Fibroblast of upper back skin (primary cell): ENCODE results near the gene CFAP299.
"Not testable (repeated sequence)": the region's sequence is repeated elsewhere in the genome, so short reads cannot be mapped to it uniquely, and the experiment has no call there.

ENCODE experiments used
- DNase-seq: peaks from one replicate; pipeline ENCODE4 v3.0.0-alpha.2; 2013

Gene CFAP299

DNA sequence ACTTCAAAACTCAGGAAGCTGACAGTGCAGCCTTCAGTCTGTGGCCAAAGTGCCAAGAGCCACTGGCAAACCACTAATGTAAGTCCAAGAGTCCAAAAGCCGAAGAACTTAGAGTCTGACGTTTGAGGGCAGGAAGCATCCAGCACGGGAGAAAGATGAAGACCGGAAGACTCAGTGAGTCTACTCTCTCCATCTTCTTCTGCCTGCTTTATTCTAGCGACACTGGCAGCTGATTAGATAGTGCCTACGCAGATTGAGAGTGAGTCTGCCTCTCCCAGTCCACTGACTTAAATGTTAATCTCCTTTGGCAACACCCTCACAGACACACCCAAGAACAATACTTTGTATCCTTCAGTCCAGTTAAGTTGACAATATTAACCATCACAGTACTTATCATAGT, 414.0 kb downstream of the CFAP299 start:
- not testable (repeated sequence) for DNase-seq

DNA sequence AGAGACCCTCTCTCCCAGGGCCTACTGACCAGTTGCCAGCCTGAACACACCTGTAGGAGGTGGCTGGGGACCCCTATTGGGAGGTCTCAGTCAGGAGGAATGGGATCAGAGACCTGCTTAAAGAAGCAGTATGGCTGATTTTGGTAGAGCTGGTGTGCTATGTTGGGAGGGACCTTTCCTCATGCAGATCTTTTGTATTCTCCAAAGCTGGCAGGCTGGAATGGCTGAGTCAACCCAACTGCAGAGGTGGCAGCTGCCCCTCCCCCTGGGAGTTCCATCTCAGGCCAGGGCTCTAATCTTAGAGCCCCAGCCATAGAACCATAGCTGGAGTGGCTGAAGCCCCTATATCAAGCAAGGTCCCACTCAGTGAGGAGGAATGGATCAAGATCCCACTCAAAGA, 415.7 kb downstream of the CFAP299 start:
- DNase-seq, result no peak

DNA sequence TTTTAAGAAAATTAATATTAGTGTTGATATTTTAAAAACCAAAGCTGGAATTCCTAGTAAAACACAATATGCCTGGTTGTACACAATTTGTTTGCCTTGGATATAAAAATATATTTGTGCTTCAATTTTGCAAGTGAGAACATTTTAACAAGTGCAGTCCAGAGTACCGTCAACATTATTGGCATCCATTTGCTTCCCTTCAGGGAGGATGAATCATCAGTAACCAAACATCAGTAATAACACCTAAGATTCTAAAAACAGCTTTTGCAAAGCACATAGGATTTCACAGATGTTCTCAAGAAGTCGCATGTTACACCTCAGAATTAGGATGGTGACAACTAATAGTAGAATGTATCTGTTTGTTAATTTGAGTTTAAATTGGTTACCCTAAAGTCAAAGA, 432.4 kb downstream of the CFAP299 start:
- peak; percentile 11 for DNase-seq

DNA sequence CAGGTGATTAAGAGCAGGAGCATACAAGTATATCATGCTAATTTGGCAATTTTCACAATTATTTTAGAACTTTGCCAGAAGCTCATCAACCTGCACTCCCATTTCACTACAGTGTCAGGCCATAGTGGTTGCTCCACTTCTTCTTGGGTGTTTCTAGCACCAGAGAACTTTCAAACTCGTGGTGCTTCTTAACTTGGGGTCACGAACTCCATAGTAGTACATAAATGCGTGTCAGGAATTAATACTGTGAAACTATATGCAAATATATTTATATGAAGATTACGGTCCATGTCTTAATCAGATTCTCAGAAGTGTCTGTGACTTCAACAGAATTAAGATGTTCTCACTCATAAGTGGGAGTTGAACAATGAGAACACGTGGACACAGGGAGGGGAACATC, 440.6 kb downstream of the CFAP299 start:
- no peak for DNase-seq

DNA sequence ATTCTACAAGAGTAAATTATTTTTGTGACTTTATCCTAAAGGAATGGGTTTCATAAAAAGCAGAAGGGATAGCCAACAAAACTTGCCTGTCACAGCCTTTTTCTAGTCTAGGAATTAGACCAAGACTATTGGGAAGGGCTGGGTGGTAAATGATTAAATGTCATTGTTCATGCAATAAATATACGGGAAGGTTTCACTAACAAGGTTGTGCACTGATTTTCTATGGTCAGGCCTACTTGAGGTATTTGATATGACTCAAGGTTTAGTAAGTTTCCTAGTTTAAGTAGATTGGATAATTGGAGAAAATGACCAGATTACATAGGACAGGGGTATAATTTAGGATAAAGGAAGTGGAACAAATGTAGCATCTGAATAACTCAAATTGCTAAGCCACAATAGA, 445.9 kb downstream of the CFAP299 start:
- peak; percentile 2 for DNase-seq

DNA sequence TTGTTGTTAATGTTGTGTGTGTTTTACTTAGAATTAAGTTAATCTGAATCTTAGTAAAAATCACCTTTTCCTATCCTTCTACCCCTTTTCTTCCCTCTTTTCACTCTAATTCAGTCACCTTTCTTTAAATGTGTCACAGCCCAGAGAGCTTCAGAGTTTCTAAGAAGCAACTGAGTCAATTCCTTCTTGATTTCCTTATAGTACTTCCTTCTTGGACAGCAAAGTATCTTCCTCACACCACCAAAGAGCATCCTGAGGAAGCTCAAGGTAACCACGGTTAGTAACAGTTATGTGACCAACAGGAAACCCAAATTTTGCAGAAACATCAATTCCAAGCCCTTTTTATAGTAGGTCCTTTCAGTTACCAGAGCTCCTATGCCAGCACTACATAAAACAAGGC, 451.8 kb downstream of the CFAP299 start:
- no peak for DNase-seq

DNA sequence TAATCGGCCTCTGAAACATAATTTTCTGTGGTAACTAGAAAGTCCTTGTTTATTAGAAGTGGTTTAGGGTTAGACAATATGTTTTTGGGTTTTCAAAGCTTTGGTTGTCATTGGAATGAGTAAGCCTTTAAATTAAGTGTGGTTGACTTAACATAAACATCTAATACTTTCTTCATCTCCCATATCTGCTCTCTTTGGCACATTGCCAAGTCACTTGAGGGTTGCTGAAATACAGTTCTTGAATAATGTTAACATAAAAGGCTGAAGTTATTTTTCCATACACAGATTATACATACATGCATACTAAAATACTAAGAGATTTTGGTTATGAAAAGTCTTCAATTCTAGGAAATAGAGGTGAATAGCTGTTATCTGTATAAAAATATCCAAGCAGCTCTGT, 453.3 kb downstream of the CFAP299 start:
- peak; percentile 19 for DNase-seq

DNA sequence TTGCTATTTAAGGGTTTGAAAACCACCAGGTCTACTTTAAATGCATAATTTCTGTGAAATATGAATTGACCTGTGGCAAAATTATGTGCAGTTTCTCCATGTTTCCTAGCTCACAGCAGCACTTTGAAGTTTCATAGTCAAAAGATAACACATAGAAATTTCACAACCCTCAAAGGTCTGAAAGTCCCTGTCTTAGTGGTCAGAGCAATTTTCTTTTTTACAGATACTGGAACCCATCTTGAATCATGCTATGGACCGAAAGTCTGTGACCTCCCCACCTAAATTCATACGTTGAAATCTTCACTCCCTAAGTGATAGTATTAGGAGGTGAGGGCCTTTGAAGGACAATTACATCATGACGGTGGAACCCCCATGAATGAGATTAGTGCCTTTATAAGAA, 454.6 kb downstream of the CFAP299 start:
- DNase-seq, result no peak

DNA sequence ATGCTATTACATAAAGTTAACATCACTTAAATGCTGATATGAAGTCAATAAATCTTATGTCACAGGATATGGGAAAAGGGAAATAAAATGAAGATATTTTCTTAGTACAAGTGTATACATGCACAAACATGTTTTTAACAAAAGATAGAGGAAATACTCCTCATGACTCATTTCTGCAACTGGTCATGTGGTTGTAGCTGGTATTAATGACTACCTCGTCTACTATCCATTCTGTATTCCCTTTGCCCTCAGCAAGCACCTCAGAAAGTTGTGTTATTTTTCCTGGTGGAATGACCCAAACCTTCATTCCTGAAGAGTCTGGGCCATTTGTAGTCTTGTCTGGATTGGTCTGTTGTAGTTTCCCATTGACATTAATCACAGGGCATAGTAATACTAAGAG, 458.1 kb downstream of the CFAP299 start:
- DNase-seq, result not testable (repeated sequence)

DNA sequence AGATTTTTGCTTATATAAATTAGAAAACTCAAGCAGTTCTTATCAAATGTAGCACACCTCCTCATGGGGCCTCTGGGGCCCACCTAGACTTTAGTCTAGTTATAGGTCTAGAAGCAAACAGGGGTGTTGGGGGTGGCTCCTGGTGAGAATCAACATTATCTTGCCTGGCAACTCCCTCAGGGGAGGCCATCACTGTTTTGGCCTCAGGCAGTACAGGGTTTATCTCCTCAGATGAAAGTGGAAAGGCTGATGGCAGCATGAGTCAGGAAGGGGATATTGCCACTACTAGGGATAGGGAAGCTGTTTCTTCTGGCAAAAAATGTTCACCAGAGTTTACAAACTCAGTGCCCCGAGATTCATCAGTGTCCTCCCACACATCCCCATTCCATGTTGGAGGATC, 462.6 kb downstream of the CFAP299 start:
- no peak for DNase-seq

DNA sequence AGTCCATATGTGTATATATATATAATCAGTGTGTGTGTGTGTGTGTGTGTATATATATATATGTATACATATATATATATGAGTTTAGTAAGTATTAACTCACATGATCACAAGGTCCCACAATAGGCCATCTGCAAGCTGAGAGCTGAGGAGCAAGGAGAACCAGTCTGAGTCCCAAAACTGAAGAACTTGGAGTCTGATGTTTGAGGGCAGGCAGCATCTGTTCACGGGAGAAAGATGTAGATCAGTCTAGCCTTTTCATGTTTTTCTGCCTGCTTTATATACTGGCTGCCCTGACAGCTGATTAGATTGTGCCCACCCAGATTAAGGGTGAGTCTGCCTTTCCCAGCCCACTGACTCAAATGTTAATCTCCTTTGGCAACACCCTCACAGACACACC, 465.2 kb downstream of the CFAP299 start:
- not testable (repeated sequence) for DNase-seq

DNA sequence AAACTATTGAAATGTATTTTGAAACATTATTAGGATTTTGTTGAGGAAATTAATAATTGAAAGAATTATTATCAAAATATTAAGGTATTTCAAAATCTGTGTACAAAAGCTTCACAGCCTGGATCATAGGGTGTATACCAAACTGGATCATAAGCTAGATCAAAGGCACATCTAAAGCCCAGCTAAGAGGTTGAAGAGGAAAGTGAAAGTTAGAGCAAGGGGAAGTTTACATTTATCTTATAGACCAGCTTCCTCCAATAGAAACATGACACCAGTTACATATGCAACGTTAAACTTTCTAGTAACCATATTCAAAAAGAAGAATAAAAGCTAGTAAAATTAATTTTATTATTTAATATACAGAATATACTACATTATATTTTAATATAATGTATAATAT, 467.8 kb downstream of the CFAP299 start:
- DNase-seq, result no peak

DNA sequence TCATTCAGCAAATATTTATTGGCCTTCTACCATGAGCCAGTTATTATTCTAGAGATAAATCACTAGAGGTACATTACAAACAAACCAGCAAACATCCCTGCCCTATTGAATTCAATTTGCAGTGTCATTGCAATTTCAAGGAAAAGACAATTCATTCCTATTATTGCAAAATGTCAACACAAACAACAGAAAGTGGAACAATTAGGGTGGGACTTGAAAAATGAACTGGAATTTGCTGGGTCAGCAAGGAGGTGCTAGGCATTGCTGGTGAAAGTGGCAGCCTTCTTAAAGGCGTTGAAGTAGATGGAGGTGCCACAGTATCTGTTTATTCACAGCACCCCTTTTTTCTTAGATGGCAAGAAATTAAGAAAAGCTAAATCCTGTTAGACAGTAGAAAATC, 470.9 kb downstream of the CFAP299 start:
- no peak for DNase-seq

DNA sequence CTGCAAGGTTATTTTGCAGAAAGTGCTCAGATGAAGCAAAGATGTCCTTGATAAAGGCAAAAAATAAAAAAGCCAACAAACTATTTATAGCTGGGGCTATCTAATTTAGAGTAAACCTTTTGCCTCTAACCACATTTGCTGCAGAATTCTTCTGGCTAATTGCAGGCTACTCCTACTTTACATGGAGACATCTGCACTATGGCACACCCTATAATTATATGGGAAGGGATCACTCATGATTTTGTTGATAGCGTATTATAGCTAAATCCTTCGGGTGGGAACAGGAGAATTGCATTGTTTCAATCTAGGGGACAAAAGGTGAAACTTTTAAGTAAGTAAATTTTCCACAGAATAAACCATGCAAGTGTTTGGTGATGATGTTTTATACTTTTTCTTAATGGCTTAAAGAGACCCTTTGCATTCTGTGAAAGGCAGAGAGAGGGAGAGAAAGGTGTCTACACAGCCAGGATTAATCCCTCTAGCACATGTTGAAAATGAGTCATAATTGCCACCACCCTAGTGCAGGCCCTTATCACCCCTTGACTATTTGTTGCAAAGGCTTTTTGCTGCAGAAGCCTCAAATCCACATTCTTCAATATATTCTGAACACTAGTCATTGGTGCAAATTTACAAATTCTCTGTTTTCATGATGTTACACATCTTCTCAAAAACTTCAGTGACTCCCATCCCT, 473.7 kb downstream of the CFAP299 start:
- DNase-seq, result no peak

DNA sequence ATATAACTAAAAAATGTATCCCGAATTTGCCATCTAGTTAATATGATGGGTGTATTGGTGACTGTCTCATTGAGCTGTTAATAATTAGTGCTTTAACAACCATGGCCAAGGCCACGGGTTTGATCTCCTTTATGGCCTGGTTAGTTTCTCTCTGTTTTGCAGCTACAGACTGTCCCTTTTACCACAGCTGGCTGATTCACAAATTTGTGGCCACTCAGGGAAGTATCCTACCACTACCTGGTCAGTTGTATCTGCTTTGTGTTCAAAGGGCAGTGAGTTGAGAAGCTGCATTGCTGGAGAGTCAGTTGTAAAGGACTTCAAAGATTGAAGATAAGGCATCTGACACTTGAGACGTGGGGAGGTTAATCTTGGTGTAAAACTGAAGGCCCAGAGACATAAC, 475.9 kb downstream of the CFAP299 start:
- DNase-seq, result no peak

DNA sequence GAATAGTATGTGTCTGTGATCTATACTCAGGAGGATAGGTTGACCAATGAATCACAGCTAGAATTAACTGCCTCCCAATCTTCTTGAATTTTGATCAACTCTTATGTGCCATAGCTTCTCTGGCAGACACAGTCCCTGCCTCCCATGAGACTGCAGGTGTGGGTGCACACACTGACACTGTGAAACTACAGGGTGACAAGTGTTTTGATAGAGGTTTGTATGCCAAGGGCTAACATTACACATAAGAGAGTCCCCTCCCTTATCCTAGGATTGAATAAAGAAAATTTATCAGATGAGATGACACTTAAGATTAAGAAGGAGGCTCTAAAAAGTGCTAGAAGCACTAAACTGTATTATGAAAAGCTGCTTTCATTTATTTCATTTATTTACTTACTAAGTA, 476.6 kb downstream of the CFAP299 start:
- DNase-seq, result no peak

DNA sequence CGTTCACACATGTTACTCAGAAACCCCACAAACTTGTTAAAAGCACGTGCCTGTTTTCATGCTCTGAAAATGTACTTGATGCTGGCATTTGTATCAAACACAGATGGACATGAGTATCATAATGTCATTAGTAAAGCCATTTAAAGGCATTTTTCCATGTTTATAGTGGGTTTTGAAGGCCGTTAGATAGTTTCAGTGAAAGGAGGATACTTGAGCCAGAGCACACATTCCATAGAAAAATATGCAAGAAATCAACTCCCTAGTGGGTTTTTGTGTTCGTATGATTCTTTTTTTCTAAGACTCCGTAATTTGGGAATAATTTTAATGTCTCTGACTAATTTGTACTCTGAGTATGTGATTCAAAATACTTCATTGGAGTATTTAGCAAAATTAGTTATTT, 478.7 kb downstream of the CFAP299 start:
- peak; percentile 32 for DNase-seq

DNA sequence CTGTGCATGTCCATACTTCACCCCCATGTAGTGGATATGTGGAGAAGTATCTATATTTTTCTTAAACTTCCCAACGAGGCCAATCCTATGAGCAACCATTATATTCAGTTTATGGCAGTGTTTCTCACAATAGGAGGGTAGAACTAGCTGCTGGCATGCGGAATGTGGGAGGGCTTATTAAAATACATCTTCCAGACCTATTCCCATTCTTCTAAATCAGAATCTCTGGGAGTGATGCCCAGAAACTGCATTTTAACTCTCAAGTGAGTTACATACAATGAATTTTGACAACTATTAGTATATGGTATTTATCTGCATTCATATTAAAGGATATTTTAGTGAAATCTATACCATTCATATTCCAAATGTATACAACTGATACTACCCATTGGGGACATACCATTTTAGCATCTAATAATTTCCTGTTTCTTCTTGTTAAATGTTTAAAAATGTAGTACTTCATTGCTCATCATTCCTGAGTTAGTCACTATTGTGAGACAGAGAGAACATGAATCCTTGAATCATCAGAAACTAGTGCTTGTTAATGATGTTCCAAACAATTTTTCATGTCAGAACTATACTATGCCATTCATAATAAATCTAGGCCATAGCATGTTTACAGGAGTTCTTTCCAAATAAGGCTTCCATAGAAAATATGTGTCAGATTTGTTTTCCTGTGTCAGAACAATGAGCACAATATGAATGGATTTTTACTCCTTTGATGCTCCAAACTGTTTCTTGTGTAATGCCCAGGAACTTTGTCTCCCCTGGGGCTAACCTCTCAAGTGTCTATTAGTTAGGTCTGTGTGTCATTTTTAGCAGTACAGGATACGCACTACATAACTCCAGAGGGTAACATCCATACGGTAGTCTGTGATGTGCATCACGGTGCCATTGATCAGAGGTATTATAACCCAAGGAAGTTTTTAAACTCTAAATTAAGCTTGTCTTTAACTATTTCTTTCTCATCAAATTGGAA, 496.1 kb downstream of the CFAP299 start:
- DNase-seq, result peak; percentile 63

DNA sequence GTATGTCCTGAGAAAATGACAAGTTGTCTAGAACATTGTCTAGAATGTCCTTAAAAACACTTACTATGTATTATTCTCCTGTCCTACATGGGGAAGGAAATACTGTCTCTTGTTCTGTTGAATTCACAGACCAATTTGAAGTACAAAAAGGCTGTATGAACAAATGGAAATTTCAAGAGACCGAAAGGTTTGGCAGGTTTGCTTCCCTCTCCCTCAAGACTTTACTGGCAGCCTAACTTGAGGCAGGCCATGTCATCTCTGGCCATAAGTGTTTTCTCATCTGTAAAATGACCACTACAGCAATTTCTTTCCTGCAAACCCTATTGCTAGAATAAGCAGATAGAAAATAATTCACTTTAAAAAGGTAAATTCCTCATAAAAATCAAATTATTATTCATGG, 503.8 kb downstream of the CFAP299 start:
- DNase-seq, result no peak

DNA sequence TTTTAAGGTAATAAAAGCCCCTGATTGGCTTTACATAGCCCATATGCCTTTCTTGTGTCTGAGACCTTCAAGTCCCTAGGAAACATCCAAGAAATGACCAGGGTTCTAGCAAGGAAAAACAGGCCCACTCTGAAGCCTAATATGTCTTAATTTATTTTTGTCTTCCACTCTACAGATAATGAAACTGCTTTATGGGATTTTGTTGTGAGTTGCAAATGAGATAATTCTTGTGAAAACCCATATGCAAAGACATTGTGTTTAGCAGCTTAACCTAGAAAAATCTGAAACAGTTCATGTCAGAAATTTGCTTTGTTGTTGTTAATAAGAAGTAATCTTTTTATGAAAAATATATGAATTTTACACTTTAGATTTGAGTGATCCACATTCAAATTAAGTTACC, 504.3 kb downstream of the CFAP299 start:
- no peak for DNase-seq

DNA sequence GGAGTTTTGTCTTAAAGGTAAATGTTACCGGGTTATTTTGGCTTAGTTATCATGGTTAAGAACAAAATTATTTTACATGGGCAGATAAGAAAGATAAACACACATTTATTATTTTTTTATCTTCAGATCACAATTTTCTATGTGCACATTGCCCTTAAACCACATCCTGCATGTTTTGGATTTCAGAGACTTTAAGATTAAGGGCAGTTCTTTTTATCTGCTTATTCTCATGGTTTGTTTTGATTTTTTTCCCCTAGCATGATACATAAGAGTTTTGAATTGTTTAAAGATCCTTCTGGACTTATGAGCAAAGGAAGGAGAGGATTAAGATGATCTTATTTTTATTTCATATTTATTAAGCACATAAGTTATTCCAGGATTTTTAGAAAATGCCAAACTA, 504.9 kb downstream of the CFAP299 start:
- DNase-seq, result no peak

DNA sequence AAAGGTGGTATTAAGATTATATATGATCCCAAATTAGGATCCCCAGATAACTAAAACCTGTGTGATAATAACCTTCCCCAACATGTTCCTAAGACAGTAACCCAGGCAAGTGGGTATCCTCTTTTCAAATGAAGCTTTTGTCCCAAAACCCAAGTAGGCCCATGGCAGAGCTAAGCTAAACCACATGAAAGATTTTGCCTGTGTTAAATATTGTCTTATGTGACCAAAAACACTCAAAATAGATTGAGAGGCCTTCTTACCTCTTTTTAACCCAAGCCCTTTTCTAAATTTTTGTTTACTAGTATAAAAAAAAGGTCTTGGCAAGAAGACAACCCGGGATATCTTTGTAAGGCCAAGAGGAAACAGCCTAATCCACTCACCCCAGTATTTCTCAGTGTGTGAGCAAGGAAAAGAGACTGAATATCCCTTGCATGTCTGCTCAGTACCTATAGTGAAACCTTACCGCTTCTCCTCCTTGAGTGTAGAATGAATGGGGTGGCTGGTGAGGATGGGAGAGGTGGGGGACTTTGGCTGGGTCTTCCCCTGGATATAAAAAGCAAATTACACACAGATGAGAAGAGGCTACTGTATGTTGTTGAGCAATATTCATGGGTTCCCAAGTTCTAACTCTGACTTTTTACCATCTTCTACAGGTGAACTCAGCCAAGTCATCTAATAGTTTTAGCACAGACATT, 506.2 kb downstream of the CFAP299 start:
- no peak for DNase-seq

DNA sequence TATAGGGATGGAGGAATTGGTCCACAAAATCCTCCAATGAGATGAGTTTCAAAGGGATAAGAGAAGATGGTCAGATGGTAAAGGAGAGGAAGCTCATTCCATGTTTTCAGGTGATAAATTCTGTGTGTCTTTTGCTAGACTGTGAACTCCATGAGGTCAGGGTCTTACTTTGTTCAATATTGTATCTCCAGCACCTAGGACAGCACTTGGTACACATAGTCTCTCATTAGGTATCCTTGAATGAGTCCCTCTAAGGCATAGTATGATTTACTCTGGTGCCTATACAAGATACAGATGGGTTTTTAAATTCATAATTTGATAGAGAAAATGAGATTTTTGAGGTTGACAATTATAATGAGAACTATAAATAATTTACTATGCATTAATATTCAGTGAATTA, 510.7 kb downstream of the CFAP299 start:
- DNase-seq, result no peak

DNA sequence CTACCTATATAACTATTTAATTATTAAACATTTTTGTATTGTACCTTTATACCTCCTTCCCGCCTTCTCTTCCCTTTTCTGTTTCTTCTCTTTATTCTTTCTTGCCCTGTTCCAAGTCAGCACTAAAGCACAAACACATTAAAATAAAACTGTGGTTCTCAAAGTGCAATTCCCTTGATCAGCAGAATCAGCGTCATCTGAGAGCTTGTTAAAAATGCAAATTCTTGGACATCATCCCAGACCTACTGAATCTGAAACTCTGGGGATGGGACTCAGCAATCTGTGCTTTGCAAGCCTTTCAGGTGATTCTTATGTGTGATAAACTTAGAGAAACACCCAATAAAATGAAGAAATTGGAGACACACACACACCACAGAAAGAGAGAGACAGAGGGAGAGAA, 516.5 kb downstream of the CFAP299 start:
- DNase-seq, result no peak
